Inflammatory macrophage treated with lipopolysaccharide for 4 hours (primary cell): Measurements from ENCODE around the gene MACO1.

Experiments
- DNase-seq: peaks from one replicate; pipeline ENCODE4 v3.0.0-alpha.2; 2020

The MACO1 gene

DNA sequence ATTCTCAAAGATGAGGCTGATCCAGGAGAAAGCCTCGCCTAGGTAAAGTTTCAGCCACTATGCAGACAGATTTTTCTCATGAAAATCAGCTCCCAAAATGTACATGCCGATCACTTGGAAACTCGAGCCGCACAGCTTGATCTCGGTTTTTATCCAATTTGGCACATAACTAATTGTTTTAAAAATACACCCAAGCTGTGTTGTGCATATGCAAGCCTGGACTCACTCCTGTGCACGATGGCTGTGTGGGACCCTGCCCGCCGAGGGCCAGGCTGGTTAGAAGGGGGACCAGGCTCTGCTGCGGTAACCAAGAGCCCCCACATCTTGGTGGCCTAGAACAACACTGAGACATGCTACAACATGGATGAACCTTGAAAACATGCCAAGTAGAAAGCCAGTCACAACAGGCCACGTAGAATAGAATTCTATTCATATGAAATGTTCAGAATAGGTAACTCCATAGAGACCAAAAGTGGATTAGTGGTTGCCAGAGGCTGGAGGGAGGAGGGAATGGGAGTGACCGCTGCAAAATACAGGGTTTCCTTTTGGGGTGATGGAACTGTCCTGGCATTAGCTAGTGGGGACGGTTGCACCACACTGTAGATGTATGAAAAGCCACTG is 96.6 kb downstream of the MACO1 start:
- no peak for DNase-seq

DNA sequence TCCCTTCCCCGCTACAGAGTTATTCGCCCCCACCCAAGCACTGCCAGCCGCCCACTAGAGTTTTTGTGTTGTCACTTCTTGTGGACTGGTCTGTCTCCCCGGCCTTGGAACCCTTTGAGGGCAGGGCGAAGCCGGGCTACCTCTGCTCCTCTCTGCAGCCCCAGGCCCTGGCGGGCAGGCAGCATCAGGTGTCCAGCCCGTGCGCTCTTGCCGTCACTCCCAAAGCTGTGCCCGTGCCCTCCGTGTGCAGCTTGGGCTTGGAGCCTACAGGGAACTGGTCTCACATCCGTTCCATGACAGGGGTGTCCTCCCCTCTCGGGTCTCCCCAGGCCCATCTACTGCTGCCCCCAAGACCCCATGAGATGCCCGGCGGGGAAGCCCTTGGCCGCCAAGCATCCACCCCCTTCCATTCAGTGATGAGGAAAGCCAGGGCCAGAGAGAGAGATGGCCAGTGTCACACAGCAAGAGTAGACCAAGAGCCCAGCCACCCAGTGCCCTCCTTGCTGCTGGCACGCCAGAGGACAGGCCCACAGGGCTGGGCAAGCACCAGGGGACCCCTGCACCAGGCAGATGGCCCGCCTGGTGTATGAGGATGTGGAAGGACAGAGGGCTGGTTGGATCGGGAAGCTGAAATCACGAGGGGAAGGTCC is 97.4 kb downstream of the MACO1 start:
- no peak for DNase-seq

GRCh38 chr1:25528881-25529517 is 98.3 kb downstream of the MACO1 start:
- DNase-seq = no peak

DNA sequence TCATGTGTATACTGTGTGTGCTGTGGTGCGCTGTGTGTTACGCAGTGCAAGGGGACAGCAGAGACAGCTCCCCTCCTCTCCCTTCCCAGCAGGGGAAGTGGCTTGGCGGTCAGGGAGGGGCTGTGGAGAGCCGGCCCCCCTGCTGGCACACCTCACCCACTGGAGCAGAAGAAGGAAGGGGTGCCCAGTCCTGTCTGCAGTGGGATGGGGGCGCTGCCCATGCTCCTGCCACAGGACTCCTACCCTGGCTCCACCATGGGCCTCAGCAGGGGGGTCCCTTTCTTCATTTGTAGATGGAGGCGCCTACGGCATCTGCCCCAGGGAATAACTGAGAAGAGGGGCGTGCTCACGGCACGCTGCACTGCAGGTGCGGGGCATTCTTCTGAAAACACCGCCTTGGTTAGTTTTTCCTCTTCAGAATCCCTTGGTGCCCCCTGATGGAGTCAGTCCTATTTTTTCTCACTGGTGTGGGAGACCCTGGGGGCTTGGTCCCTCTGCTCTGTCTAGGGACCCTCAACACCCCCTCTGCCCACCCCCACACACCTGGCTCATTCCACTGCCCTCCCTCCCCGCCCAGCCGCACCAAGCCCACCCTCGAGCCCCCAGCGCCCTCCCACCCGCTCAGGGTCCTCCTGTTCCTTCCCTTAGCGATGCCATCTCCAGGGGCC is 99.0 kb downstream of the MACO1 start:
- DNase-seq = no peak

DNA sequence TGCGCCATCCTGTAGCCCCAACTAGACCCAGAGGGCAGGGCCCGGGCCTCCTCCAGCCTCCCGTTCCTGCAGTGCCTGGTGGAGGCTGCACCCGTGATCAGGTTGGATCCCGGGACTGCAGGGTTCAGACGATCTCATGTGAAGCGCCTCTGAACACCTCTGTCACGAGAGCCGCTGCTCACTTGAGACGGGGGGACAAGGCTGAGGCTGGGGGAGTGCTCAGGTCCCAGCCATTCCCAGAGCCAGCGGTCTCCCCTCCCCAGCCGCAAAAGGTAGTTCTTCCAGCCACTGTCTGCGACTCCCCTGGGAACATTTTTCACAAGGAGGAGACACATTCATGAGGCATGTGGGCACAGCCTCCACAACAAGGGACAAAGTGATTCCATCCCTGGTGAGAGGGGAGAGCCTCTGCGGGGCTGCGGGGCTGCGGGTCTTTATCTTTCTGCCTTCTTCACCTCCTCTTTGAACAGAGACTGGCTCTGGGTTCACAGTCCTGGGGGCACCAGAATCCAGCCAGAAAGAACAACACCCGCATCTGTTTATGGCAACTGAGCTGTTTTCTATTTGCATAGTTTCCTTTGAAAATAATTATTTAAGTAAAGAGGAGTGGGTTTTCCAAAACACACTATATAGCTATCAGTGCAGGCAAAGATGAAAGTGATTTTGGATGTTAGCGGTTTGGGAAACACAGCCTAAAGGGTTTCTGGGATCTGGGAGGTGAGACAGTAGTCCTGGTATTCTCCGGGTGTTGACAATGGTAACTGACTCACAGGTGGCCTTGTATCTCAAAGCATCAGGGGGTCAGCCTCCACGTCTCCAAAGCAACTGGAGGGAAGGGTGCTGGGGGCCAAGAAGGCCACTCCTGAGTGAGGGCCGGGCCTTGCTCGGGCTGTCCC is 99.7 kb downstream of the MACO1 start:
- DNase-seq = no peak

DNA sequence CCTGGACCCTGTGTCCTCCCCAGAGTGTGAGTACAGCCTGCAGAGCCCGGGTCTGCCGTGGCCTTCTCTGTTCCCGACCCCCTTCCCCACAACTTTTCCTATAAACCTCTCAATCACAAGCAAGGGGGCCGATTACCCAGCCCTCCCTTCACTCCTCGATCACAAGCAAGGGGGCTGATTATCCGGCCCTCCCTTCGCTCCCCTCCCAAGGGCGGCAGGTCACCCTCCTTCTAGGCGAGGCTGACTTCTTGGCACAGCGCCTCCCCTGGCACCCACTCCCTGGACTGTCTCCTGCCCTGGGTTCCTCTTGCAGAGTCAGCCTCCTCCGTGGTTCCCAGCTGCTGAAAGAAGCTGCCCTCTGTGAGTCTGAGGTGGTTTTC is 100.4 kb downstream of the MACO1 start:
- no peak for DNase-seq

DNA sequence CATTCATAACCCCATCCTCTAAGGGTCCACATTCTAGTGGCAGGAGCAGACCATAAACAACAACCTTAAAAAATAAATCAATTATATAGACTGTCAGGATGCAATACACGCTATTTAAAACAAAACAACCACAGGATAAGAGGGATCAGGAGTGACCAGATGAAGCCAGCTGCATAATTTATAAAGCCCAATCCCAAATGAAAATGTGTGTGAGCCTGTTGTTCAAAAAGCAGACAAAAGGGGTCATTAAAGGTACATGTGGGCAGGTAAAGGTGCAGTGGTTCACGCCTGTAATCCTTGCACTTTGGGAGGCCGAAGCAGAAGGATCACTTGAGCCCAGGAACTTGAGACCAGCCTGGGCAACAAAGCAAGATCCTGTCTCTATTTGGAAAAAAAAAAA is 102.3 kb downstream of the MACO1 start:
- no peak for DNase-seq

GRCh38 chr1:25533775-25534409 is 103.2 kb downstream of the MACO1 start:
- DNase-seq = peak; percentile 7

GRCh38 chr1:25534410-25534788 is 103.7 kb downstream of the MACO1 start:
- DNase-seq = no peak

GRCh38 chr1:25536124-25536523 is 105.4 kb downstream of the MACO1 start:
- no peak for DNase-seq

DNA sequence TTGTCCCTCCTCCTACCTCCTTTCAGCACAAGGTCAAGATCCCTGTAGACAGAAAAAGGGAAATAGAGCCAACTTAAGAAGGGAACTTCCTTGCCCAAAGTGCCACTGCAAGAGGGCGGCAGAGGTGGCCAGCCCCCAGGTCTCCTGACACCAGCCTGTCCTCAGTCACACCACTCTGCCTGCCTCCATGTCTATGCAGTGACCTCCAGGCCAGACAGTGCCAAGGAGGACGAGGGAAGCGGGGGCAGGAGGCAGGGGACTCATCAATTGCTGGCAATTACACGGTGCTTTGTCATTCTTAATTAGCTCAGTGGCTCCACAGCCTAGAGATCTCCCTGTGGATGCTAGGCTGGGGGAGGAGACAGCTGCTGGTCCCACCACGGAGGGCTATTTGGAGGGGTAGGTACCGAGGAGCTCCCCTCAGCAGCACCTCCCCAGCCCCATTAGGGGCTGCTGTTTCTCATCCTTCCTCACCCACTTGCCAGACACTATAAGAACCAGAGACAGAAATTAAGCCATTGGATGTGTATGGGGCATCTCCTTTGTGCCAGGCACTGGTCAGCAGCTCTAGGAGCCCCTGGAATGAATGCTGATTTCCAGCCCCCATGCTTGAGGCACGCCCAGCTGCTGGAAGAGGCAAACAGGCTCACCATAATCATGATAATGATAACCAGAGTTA is 106.6 kb downstream of the MACO1 start:
- DNase-seq = peak; percentile 73

GRCh38 chr1:25538191-25538767 is 107.6 kb downstream of the MACO1 start:
- no peak for DNase-seq

- no peak for DNase-seq
These were observed 110.1 kb downstream of the MACO1 start for GRCh38 chr1:25540750-25541342.

DNA sequence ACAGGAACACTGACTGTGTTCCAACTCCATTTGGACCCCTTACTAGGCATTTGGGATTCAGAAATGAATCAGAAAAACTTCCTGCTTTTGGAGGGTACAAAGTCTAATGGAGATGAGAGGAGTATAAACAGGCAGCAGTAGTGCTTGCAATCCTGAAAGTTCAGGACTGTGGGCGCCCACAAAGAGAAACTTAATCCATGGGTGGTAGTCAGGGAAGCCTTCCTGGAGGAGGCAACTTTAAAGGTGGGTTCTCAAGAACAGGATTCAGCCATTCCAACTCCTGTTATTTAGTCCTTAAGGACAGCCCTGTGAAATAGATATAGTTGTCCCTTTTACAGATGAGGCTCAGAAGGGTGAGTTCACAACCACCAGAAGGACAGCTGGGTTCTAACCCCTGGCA is 110.7 kb downstream of the MACO1 start:
- DNase-seq = no peak

- no peak for DNase-seq
These were observed 111.4 kb downstream of the MACO1 start for GRCh38 chr1:25541889-25542658.

- DNase-seq = no peak
These were observed 112.3 kb downstream of the MACO1 start for GRCh38 chr1:25543005-25543424.

GRCh38 chr1:25543425-25544242 is 112.9 kb downstream of the MACO1 start, which contains the start of gene LDLRAP1:
Gene LDLRAP1 (plus strand): TSS chr1:25543606. CDS start chr1:25543699, 93 bp downstream.
- DNase-seq = peak; percentile 79

DNA sequence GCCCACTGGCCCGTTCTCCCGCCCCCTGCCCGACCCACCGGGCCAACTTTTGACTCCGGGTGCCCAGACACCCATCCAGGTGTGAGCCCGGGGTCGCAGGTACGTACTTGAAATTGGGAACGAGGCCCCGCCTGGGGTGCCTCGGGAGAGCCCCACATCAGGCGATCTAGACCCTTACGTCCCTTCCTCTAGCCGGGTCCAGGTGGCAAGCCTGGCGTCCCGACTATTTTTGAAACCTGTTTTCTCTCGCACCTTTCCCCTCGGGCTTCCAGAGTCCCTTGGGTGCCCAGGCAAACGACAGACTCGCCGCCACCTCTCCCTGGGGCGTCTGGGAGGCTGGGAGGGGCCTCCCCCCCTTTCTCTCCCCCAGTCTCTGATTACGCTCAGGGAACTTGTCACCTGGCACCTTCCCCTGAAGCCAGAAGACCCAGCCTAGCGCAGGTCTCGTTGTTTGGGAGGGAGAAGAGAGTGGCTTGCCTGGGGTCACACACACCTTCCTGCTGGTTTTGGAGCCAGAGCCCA is 113.6 kb downstream of the MACO1 start:
- no peak for DNase-seq

GRCh38 chr1:25544819-25545218 is 114.1 kb downstream of the MACO1 start:
- no peak for DNase-seq
